HCT116 (cell line): Measurements from ENCODE around the gene IL36G. TPM values are rescaled to one million over a fixed set of nuclear protein-coding genes. Genes with fewer than 3 reads are reported as not detected.
"Not testable (repeated sequence)": the region's sequence is repeated elsewhere in the genome, so short reads cannot be mapped to it uniquely, and the experiment has no call there.

Experiments used
- ATAC-seq: fragments of 200-7000 bp; cut with Tn5 transposase; 2 replicates; pipeline ENCODE4 v1.9.1; 2020; ENCODE audit warnings: mild to moderate bottlenecking, moderate library complexity
- BruUV-seq: library from RNA; stranded (reverse); fragments of 400-500 nt; replicated peaks from 2 replicates; lab custom pipeline; 2021; lab: Mats Ljungman, UMichigan
- CTCF ChIA-PET: fragments of 300-600 bp; sonication (Branson Sonifier 250); formaldehyde crosslinking; loops from one replicate; lab custom pipeline; 2021; ENCODE audit warnings: antibody characterized with exemption; lab: Charles Lee
- POLR2A ChIA-PET: fragments of 300-600, 350-600 bp; sonication (Branson Sonifier 250); formaldehyde crosslinking; loops from one replicate; lab custom pipeline; 2021; ENCODE audit warnings: antibody characterized with exemption; lab: Charles Lee
- RAD21 ChIA-PET, 2 experiments: fragments of 300-600 bp; sonication (Branson Sonifier 250); formaldehyde crosslinking; loops; one replicate each; lab custom pipeline; 2023; ENCODE audit warnings: low total read pairs in 2 of 2; ENCODE audit not compliant: uncharacterized antibody in 2 of 2, unreplicated experiment in 2 of 2, low non-redundant PET in 1 of 2; lab: Charles Lee
- DNase-seq: peaks from one replicate; pipeline ENCODE4 v3.0.0-alpha.2; 2010; ENCODE audit warnings: low read depth, low spot score
- H2AFZ ChIP-seq: fragments of 200-600 bp; shearing (Covaris generic), sonication (generic); 2 replicates; pipeline ENCODE4 v1.6.1; 2017; ENCODE audit warnings: low read depth, mixed run types, mixed read lengths, antibody characterized with exemption, low read length; ENCODE audit not compliant: poor library complexity, severe bottlenecking
- H3K27ac ChIP-seq: 2 replicates; pipeline ENCODE4 v1.5.1; 2012; ENCODE audit warnings: low read depth, low read length
- H3K27me3 ChIP-seq: fragments of 200-600 bp; sonication (generic); 2 replicates; pipeline ENCODE4 v1.6.1; 2016; ENCODE audit warnings: mixed run types, low read length, mixed read lengths; ENCODE audit not compliant: insufficient read depth
- H3K36me3 ChIP-seq, 2 experiments: fragments of 200-500 bp in 1 of 2; fragments of 200-600 bp in 1 of 2; sonication (Bioruptor generic) in 1 of 2; sonication (generic) in 1 of 2; 2 replicates each; pipeline versions ENCODE4 v1.5.1 to v1.6.1; 2014 to 2016; ENCODE audit warnings: low read length in 2 of 2, inconsistent platforms in 1 of 2, mixed read lengths in 1 of 2, mixed run types in 1 of 2; ENCODE audit not compliant: insufficient read depth in 2 of 2, control insufficient read depth in 1 of 2
- H3K4me1 ChIP-seq, 2 experiments: fragments of 200-600 bp in 1 of 2; sonication (generic) in 1 of 2; 2 replicates each; pipeline versions ENCODE4 v1.5.1 to v1.6.1; 2012 to 2017; ENCODE audit warnings: low read length in 2 of 2, inconsistent platforms in 1 of 2, mild to moderate bottlenecking in 1 of 2, mixed read lengths in 1 of 2, mixed run types in 1 of 2, moderate library complexity in 1 of 2; ENCODE audit not compliant: insufficient read depth in 2 of 2, control insufficient read depth in 1 of 2
- H3K4me2 ChIP-seq: fragments of 200-600 bp; sonication (generic); 2 replicates; pipeline ENCODE4 v1.6.1; 2017; ENCODE audit warnings: mixed run types, low read length, mixed read lengths
- H3K4me3 ChIP-seq, 2 experiments: fragments of 200-600 bp in 1 of 2; sonication (generic) in 1 of 2; replicated peaks in 1 of 2; 2 replicates each; pipeline ENCODE4 v1.5.1; 2011 to 2016; ENCODE audit warnings: low read length in 2 of 2, control low read depth in 1 of 2, low read depth in 1 of 2, mild to moderate bottlenecking in 1 of 2, mixed read lengths in 1 of 2, mixed run types in 1 of 2
- H3K79me2 ChIP-seq: fragments of 200-600 bp; sonication (generic); 2 replicates; pipeline ENCODE4 v1.6.1; 2017; ENCODE audit warnings: mild to moderate bottlenecking, mixed run types, low read length, moderate library complexity, mixed read lengths; ENCODE audit not compliant: insufficient read depth
- H3K9ac ChIP-seq: fragments of 200-600 bp; sonication (generic); 2 replicates; pipeline ENCODE4 v1.6.1; 2016; ENCODE audit warnings: low read length, mixed read lengths
- H3K9me2 ChIP-seq: fragments of 200-600 bp; sonication (generic), shearing (Covaris generic); 2 replicates; pipeline ENCODE4 v1.6.1; 2017; ENCODE audit warnings: mixed run types, mild to moderate bottlenecking, moderate library complexity; ENCODE audit not compliant: insufficient read depth
- H3K9me3 ChIP-seq, 2 experiments: fragments of 200-500 bp in 1 of 2; fragments of 200-600 bp in 1 of 2; sonication (Bioruptor generic) in 1 of 2; sonication (generic) in 1 of 2; 2 replicates each; pipeline ENCODE4 v1.6.1; 2014 to 2017; ENCODE audit warnings: low read length in 2 of 2, mixed read lengths in 2 of 2, inconsistent platforms in 1 of 2, low read depth in 1 of 2, mild to moderate bottlenecking in 1 of 2, mixed run types in 1 of 2, moderate library complexity in 1 of 2; ENCODE audit not compliant: control insufficient read depth in 1 of 2, insufficient read depth in 1 of 2
- H4K20me1 ChIP-seq: fragments of 200-600 bp; sonication (generic), shearing (Covaris generic); 2 replicates; pipeline ENCODE4 v1.6.1; 2017; ENCODE audit warnings: mixed run types, mild to moderate bottlenecking, moderate library complexity; ENCODE audit not compliant: insufficient read depth
- CBX3 ChIP-seq: IDR thresholded peaks from 2 replicates; pipeline ENCODE4 v1.6.1; 2012; ENCODE audit warnings: low read depth
- CEBPB ChIP-seq: IDR thresholded peaks from 2 replicates; pipeline ENCODE4 v1.6.1; 2012; ENCODE audit warnings: low read depth
- EGR1 ChIP-seq: IDR thresholded peaks from 2 replicates; pipeline ENCODE4 v1.6.1; 2012; ENCODE audit warnings: low read depth
- ELF1 ChIP-seq: IDR thresholded peaks from 2 replicates; pipeline ENCODE4 v1.6.1; 2012; ENCODE audit warnings: low read depth, borderline replicate concordance
- EZH2 ChIP-seq: fragments of 200-600 bp; sonication (generic); IDR thresholded peaks from 2 replicates; pipeline ENCODE4 v1.6.1; 2017; ENCODE audit warnings: antibody characterized with exemption, mixed run types
- EZH2phosphoT487 ChIP-seq: fragments of 200-600 bp; IDR thresholded peaks from 2 replicates; pipeline ENCODE4 v1.6.1; 2018; ENCODE audit warnings: antibody characterized with exemption, borderline replicate concordance
- FOSL1 ChIP-seq: IDR thresholded peaks from 2 replicates; pipeline ENCODE4 v1.6.1; 2012; ENCODE audit warnings: low read depth
- JUND ChIP-seq: IDR thresholded peaks from 2 replicates; pipeline ENCODE4 v1.6.1; 2012
- RAD21 ChIP-seq: IDR thresholded peaks from 2 replicates; pipeline ENCODE4 v1.6.1; 2012; ENCODE audit warnings: low read depth, mild to moderate bottlenecking
- SIN3A ChIP-seq: IDR thresholded peaks from 2 replicates; pipeline ENCODE4 v1.6.1; 2012; ENCODE audit warnings: low read depth
- SRF ChIP-seq: IDR thresholded peaks from 2 replicates; pipeline ENCODE4 v1.6.1; 2012; ENCODE audit warnings: low read depth
- TCF7L2 ChIP-seq: IDR thresholded peaks from 2 replicates; pipeline ENCODE4 v1.7.0; 2011; ENCODE audit warnings: borderline replicate concordance, inconsistent platforms; ENCODE audit not compliant: insufficient read depth, insufficient read length; ENCODE audit errors: extremely low read depth
- intact Hi-C: fragments of 100-400 bp; cut with micrococcal nuclease; formaldehyde crosslinking; loops from 2 replicates; pipeline ENCODE4 v1.10.0; 2022
- total RNA-seq: library from RNA; stranded (reverse); gene quantifications from one replicate; pipeline ENCODE4 v1.2.1, GENCODE V29; 2021; ENCODE audit not compliant: unreplicated experiment
- TF ChIP-seq, protein P1 (sequence below), 3 experiments: fragments of 200-600 bp in 1 of 3; sonication (generic) in 1 of 3; IDR thresholded peaks in 2 of 3; conservative IDR thresholded peaks in 1 of 3; 2 replicates each; pipeline ENCODE4 v1.5.1; 2012 to 2017; ENCODE audit warnings: low read depth in 2 of 3, low read length in 2 of 3, antibody characterized with exemption in 1 of 3, borderline replicate concordance in 1 of 3, control low read depth in 1 of 3, mild to moderate bottlenecking in 1 of 3, mixed read lengths in 1 of 3, mixed run types in 1 of 3, moderate library complexity in 1 of 3; ENCODE audit not compliant: insufficient read depth in 1 of 3
- TF ChIP-seq, protein P2 (sequence below): IDR thresholded peaks from 2 replicates; pipeline ENCODE4 v1.6.1; 2012; ENCODE audit warnings: low read depth
- TF ChIP-seq, protein P3 (sequence below): IDR thresholded peaks from 2 replicates; pipeline ENCODE4 v1.6.1; 2012

IL36G gene
- total RNA-seq, 1 experiment from 2014 or later = not detected

GRCh38 chr2:112933261-112933660, 44.5 kb upstream of the IL36G start:
- Histone ChIP-seq H2AFZ (no peak overlapping the region), H3K27me3 (no peaks in the 10 kb centered on the region), H3K9me3 (no peaks in the 10 kb centered on the region), H3K9ac (no peak overlapping the region), H4K20me1 (no peaks in the 10 kb centered on the region), H3K4me1 (peaks cover 0 to 13% of the 10 kb centered on the region in 2 experiments; a peak in 2 of 4 replicates), H3K79me2 (no peaks in the 10 kb centered on the region), H3K36me3 (no peaks in the 10 kb centered on the region), H3K4me3 (no peak overlapping the region), H3K4me2 (no peak overlapping the region), H3K9me2 (no peaks in the 10 kb centered on the region), H3K27ac (no peak overlapping the region)
- BruUV-seq = no TSS peak
- no peak for ATAC-seq
- TF ChIP-seq EZH2 (no peak), CBX3 (no peak), SIN3A (no peak), EGR1 (no peak), JUND (no peak), CEBPB (no peak), EZH2phosphoT487 (no peak), RAD21 (no peak), SRF (no peak), ELF1 (no peak), TCF7L2 (no peak), FOSL1 (no peak)
- TF ChIP-seq, protein P1, sequence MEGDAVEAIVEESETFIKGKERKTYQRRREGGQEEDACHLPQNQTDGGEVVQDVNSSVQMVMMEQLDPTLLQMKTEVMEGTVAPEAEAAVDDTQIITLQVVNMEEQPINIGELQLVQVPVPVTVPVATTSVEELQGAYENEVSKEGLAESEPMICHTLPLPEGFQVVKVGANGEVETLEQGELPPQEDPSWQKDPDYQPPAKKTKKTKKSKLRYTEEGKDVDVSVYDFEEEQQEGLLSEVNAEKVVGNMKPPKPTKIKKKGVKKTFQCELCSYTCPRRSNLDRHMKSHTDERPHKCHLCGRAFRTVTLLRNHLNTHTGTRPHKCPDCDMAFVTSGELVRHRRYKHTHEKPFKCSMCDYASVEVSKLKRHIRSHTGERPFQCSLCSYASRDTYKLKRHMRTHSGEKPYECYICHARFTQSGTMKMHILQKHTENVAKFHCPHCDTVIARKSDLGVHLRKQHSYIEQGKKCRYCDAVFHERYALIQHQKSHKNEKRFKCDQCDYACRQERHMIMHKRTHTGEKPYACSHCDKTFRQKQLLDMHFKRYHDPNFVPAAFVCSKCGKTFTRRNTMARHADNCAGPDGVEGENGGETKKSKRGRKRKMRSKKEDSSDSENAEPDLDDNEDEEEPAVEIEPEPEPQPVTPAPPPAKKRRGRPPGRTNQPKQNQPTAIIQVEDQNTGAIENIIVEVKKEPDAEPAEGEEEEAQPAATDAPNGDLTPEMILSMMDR (IDR thresholded peaks at IDR 0.05 in 2 of 3, conservative IDR thresholded peaks at IDR 0.05 in 1 of 3; ENCODE audit: borderline replicate concordance in 1 of 3, insufficient read depth in 1 of 3, low read depth in 2 of 3, low read length in 2 of 3) = no peak
- TF ChIP-seq, protein P2, sequence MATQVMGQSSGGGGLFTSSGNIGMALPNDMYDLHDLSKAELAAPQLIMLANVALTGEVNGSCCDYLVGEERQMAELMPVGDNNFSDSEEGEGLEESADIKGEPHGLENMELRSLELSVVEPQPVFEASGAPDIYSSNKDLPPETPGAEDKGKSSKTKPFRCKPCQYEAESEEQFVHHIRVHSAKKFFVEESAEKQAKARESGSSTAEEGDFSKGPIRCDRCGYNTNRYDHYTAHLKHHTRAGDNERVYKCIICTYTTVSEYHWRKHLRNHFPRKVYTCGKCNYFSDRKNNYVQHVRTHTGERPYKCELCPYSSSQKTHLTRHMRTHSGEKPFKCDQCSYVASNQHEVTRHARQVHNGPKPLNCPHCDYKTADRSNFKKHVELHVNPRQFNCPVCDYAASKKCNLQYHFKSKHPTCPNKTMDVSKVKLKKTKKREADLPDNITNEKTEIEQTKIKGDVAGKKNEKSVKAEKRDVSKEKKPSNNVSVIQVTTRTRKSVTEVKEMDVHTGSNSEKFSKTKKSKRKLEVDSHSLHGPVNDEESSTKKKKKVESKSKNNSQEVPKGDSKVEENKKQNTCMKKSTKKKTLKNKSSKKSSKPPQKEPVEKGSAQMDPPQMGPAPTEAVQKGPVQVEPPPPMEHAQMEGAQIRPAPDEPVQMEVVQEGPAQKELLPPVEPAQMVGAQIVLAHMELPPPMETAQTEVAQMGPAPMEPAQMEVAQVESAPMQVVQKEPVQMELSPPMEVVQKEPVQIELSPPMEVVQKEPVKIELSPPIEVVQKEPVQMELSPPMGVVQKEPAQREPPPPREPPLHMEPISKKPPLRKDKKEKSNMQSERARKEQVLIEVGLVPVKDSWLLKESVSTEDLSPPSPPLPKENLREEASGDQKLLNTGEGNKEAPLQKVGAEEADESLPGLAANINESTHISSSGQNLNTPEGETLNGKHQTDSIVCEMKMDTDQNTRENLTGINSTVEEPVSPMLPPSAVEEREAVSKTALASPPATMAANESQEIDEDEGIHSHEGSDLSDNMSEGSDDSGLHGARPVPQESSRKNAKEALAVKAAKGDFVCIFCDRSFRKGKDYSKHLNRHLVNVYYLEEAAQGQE = no peak
- TF ChIP-seq, protein P3, sequence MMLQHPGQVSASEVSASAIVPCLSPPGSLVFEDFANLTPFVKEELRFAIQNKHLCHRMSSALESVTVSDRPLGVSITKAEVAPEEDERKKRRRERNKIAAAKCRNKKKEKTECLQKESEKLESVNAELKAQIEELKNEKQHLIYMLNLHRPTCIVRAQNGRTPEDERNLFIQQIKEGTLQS = no peak
- RAD21 ChIA-PET = no interaction called here
- CTCF ChIA-PET = no interaction called here
- POLR2A ChIA-PET = no interaction called here
- intact Hi-C loops = no loop called here
- DNase-seq = no peak

DNA sequence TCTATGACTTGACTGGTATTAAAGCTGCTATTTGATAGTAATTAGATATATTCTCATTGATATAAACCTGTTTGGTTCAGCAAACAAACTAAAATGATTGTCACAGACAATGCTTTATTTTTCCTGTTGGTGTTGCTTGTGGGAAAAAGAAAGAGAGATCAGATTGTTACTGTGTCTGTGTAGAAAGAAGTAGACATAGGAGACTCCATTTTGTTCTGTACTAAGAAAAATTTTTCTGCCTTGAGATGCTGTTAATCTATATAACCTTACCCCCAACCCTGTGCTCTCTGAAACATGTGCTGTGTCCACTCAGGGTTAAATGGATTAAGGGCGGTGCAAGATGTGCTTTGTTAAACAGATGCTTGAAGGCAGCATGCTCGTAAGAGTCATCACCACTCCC, 43.7 kb upstream of the IL36G start:
- H3K9ac ChIP-seq, ATAC-seq, H3K4me3 ChIP-seq, H4K20me1 ChIP-seq, intact Hi-C loops, H3K9me2 ChIP-seq, H2AFZ ChIP-seq, H3K36me3 ChIP-seq, RAD21 ChIA-PET, H3K79me2 ChIP-seq, DNase-seq, H3K27ac ChIP-seq, POLR2A ChIA-PET, H3K27me3 ChIP-seq, H3K4me2 ChIP-seq, BruUV-seq, H3K9me3 ChIP-seq, CTCF ChIA-PET: not testable (repeated sequence)
- H3K4me1 ChIP-seq = peaks cover under 1 to 21% of the 10 kb centered on the region in 2 experiments
